ENCODE measurements around the gene DNAAF6. TPM values are rescaled to one million over a fixed set of nuclear protein-coding genes. Genes with fewer than 3 reads are reported as not detected.

The DNAAF6 gene
- total RNA-seq, 1 experiment from 2014 or later, result not detected

- no TSS peak for BruUV-seq (replicated peaks)
- Histone ChIP-seq H3K4me3 (ENCODE audit: low read length) (no peak overlapping the region), H2AFZ (ENCODE audit: low read length) (no peak overlapping the region), H3K27me3 (ENCODE audit: low read length) (no peaks in the 10 kb centered on the region), H3K27ac (ENCODE audit: low read length) (no peak overlapping the region), H3F3A (ENCODE audit: low read length, unreplicated experiment) (no peaks in the 10 kb centered on the region), H3K79me2 (ENCODE audit: low read length) (no peaks in the 10 kb centered on the region), H3K9ac (ENCODE audit: low read length) (no peak overlapping the region), H4K20me1 (ENCODE audit: low read length) (no peaks in the 10 kb centered on the region), H3K4me2 (ENCODE audit: low read length) (no peak overlapping the region), H3K9me2 (replicated peaks; ENCODE audit: low read length) (no peaks in the 10 kb centered on the region), H3K36me3 (ENCODE audit: low read depth, low read length) (no peaks in the 10 kb centered on the region), H3K9me3 (ENCODE audit: low read length) (no peaks in the 10 kb centered on the region), H3K4me1 (ENCODE audit: insufficient read depth, low read length) (peaks cover 6% of the 10 kb centered on the region; the same call in 1 of the 2 replicates)
- TF ChIP-seq CTCF (conservative IDR thresholded peaks at IDR 0.05; ENCODE audit: low read depth, low read length) (no peak), EZH2phosphoT487 (IDR thresholded peaks at IDR 0.05; ENCODE audit: borderline replicate concordance, low read length) (no peak)
- no peak for DNase-seq
- no peak for ATAC-seq
- intact Hi-C loops (cut with micrococcal nuclease), result loop anchor here (10.0 kb wide), 1 partner anchor 93 kb away; the partner anchor contains the start of gene RBM41
- ChIA-PET POLR2A (ENCODE audit: unreplicated experiment) (no interaction called here), CTCF (no interaction called here)
Measured at GRCh38 chrX:107207943-107208342, 1.5 kb downstream of the DNAAF6 start.

- no peaks in the 10 kb centered on the region for H3K36me3 ChIP-seq (ENCODE audit: low read depth, low read length)
- no peaks in the 10 kb centered on the region for H4K20me1 ChIP-seq (ENCODE audit: low read length)
- no peak for DNase-seq
- ChIA-PET POLR2A (ENCODE audit: unreplicated experiment) (no interaction called here), CTCF (no interaction called here)
- H3K9me2 ChIP-seq (replicated peaks; ENCODE audit: low read length), result no peaks in the 10 kb centered on the region
- H3K4me2 ChIP-seq (ENCODE audit: low read length), result no peak overlapping the region
- peaks cover 16% of the 10 kb centered on the region for H3K27me3 ChIP-seq (ENCODE audit: low read length)
- no peak for ATAC-seq
- BruUV-seq (replicated peaks), result no TSS peak
- H3K4me3 ChIP-seq (ENCODE audit: low read length), result no peak overlapping the region
- no peaks in the 10 kb centered on the region for H3F3A ChIP-seq (ENCODE audit: low read length, unreplicated experiment)
- intact Hi-C loops (cut with micrococcal nuclease), result no loop called here
- TF ChIP-seq EZH2 (IDR thresholded peaks at IDR 0.05; ENCODE audit: low read length, unreplicated experiment), result no peak
- no peak for TF ChIP-seq CTCF (conservative IDR thresholded peaks at IDR 0.05; ENCODE audit: low read depth, low read length)
- no peak for TF ChIP-seq EZH2phosphoT487 (IDR thresholded peaks at IDR 0.05; ENCODE audit: borderline replicate concordance, low read length)
- H3K27ac ChIP-seq (ENCODE audit: low read length), result no peak overlapping the region
- H2AFZ ChIP-seq (ENCODE audit: low read length), result no peak overlapping the region
- H3K4me1 ChIP-seq (ENCODE audit: insufficient read depth, low read length), result no peaks in the 10 kb centered on the region
- no peaks in the 10 kb centered on the region for H3K79me2 ChIP-seq (ENCODE audit: low read length)
- H3K9me3 ChIP-seq (ENCODE audit: low read length), result no peaks in the 10 kb centered on the region
- no peak overlapping the region for H3K9ac ChIP-seq (ENCODE audit: low read length)
Measured at GRCh38 chrX:107213477-107213876, 7.1 kb downstream of the DNAAF6 start.

GRCh38 chrX:107226757-107227156, 20.3 kb downstream of the DNAAF6 start:
- H3K9me2 ChIP-seq (replicated peaks; ENCODE audit: low read length), result no peaks in the 10 kb centered on the region
- no peaks in the 10 kb centered on the region for H3K4me1 ChIP-seq (ENCODE audit: insufficient read depth, low read length)
- H3K36me3 ChIP-seq (ENCODE audit: low read depth, low read length), result no peaks in the 10 kb centered on the region
- H3K4me2 ChIP-seq (ENCODE audit: low read length), result no peak overlapping the region
- intact Hi-C loops (cut with micrococcal nuclease), result no loop called here
- no peaks in the 10 kb centered on the region for H3F3A ChIP-seq (ENCODE audit: low read length, unreplicated experiment)
- H4K20me1 ChIP-seq (ENCODE audit: low read length), result no peaks in the 10 kb centered on the region
- no peaks in the 10 kb centered on the region for H3K79me2 ChIP-seq (ENCODE audit: low read length)
- H2AFZ ChIP-seq (ENCODE audit: low read length), result no peak overlapping the region
- ChIA-PET CTCF (no interaction called here), POLR2A (ENCODE audit: unreplicated experiment) (no interaction called here)
- H3K9me3 ChIP-seq (ENCODE audit: low read length), result no peaks in the 10 kb centered on the region
- ATAC-seq (no peak), DNase-seq (no peak)
- H3K4me3 ChIP-seq (ENCODE audit: low read length), result no peak overlapping the region
- H3K27ac ChIP-seq (ENCODE audit: low read length), result no peak overlapping the region
- BruUV-seq (replicated peaks), result no TSS peak
- H3K9ac ChIP-seq (ENCODE audit: low read length), result no peak overlapping the region
- no peak for TF ChIP-seq EZH2phosphoT487 (IDR thresholded peaks at IDR 0.05; ENCODE audit: borderline replicate concordance, low read length)
- no peak for TF ChIP-seq EZH2 (IDR thresholded peaks at IDR 0.05; ENCODE audit: low read length, unreplicated experiment)
- no peak for TF ChIP-seq CTCF (conservative IDR thresholded peaks at IDR 0.05; ENCODE audit: low read depth, low read length)
- no peaks in the 10 kb centered on the region for H3K27me3 ChIP-seq (ENCODE audit: low read length)

All from PC-3 (cell line).